ENCODE measurements around the gene CMTM3.

DNA sequence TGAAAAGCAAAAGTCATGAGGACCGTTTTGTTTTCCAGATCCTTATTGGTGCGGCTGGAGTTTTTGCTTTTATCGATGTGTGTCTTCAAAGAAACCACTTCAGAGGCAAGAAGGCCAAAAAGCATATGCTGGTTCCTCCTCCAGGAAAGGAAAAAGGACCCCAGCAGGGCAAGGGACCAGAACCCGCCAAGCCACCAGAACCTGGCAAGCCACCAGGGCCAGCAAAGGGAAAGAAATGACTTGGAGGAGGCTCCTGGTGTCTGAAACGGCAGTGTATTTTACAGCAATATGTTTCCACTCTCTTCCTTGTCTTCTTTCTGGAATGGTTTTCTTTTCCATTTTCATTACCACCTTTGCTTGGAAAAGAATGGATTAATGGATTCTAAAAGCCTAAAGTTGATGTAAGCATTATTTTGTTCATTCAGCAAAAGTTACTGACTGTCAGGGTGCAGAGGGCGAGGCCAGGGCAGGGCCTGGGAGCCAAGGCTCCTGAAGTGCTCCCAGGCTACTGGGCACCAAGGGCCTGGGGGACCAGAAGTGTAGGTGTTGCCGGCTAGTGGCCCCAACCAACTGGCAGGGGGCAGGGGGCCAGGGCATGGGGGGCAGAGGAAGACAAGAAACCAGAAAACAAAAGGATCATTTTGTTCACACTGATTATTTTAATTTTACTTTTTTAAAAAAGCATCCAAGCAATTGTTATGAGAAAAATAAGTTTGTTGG is 16.5 kb upstream of the CMTM3 start:
- TF ChIP-seq, protein P1, sequence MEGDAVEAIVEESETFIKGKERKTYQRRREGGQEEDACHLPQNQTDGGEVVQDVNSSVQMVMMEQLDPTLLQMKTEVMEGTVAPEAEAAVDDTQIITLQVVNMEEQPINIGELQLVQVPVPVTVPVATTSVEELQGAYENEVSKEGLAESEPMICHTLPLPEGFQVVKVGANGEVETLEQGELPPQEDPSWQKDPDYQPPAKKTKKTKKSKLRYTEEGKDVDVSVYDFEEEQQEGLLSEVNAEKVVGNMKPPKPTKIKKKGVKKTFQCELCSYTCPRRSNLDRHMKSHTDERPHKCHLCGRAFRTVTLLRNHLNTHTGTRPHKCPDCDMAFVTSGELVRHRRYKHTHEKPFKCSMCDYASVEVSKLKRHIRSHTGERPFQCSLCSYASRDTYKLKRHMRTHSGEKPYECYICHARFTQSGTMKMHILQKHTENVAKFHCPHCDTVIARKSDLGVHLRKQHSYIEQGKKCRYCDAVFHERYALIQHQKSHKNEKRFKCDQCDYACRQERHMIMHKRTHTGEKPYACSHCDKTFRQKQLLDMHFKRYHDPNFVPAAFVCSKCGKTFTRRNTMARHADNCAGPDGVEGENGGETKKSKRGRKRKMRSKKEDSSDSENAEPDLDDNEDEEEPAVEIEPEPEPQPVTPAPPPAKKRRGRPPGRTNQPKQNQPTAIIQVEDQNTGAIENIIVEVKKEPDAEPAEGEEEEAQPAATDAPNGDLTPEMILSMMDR (IDR thresholded peaks at IDR 0.05 in 2 of 3, conservative IDR thresholded peaks at IDR 0.05 in 1 of 3; ENCODE audit: borderline replicate concordance in 1 of 3, insufficient read depth in 1 of 3, low read depth in 2 of 3, low read length in 2 of 3): no peak
- TF ChIP-seq YY1 (IDR thresholded peaks at IDR 0.05; ENCODE audit: extremely low read depth, insufficient replicate concordance, low read depth, low read length) (no peak), POLR2A (IDR thresholded peaks at IDR 0.05; ENCODE audit: borderline replicate concordance, extremely low read depth, insufficient read depth, insufficient read length) (no peak), EZH2 (IDR thresholded peaks at IDR 0.05) (no peak), ZFX (IDR thresholded peaks at IDR 0.05) (no peak), RAD21 (IDR thresholded peaks at IDR 0.05; ENCODE audit: low read depth) (no peak)
- TF ChIP-seq, protein P2, sequence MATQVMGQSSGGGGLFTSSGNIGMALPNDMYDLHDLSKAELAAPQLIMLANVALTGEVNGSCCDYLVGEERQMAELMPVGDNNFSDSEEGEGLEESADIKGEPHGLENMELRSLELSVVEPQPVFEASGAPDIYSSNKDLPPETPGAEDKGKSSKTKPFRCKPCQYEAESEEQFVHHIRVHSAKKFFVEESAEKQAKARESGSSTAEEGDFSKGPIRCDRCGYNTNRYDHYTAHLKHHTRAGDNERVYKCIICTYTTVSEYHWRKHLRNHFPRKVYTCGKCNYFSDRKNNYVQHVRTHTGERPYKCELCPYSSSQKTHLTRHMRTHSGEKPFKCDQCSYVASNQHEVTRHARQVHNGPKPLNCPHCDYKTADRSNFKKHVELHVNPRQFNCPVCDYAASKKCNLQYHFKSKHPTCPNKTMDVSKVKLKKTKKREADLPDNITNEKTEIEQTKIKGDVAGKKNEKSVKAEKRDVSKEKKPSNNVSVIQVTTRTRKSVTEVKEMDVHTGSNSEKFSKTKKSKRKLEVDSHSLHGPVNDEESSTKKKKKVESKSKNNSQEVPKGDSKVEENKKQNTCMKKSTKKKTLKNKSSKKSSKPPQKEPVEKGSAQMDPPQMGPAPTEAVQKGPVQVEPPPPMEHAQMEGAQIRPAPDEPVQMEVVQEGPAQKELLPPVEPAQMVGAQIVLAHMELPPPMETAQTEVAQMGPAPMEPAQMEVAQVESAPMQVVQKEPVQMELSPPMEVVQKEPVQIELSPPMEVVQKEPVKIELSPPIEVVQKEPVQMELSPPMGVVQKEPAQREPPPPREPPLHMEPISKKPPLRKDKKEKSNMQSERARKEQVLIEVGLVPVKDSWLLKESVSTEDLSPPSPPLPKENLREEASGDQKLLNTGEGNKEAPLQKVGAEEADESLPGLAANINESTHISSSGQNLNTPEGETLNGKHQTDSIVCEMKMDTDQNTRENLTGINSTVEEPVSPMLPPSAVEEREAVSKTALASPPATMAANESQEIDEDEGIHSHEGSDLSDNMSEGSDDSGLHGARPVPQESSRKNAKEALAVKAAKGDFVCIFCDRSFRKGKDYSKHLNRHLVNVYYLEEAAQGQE (IDR thresholded peaks at IDR 0.05; ENCODE audit: low read depth): no peak

All from HCT116 (cell line).